SK-N-SH treated with all-trans-retinoic acid at 6 μM for 48 hours (cell line): ENCODE data around the gene ARHGAP18.

Experiments used
- ATAC-seq: fragments of 200-7000 bp; cut with Tn5 transposase; 3 replicates; pipeline ENCODE4 v1.9.1; 2020; ENCODE audit warnings: mild to moderate bottlenecking, moderate library complexity
- ARNTL ChIP-seq: fragments of 450-650 bp; formaldehyde crosslinking; IDR thresholded peaks from 2 replicates; pipeline ENCODE4 v1.5.0; 2020; ENCODE audit warnings: low read depth, mild to moderate bottlenecking, moderate library complexity, borderline replicate concordance
- BACH2 ChIP-seq: fragments of 250-450 bp; sonication (Bioruptor Pico); IDR thresholded peaks from 2 replicates; pipeline ENCODE4 v1.9.0; 2021; ENCODE audit warnings: mild to moderate bottlenecking, borderline replicate concordance
- CREB5 ChIP-seq: fragments of 250-450 bp; sonication (Bioruptor Pico); IDR thresholded peaks from 2 replicates; pipeline ENCODE4 v1.5.1; 2020; ENCODE audit warnings: low read depth, mild to moderate bottlenecking, moderate library complexity
- CSDC2 ChIP-seq: fragments of 250-450 bp; sonication (Bioruptor Pico); IDR thresholded peaks from 2 replicates; pipeline ENCODE4 v1.5.0; 2020; ENCODE audit warnings: mild to moderate bottlenecking, moderate library complexity
- ESRRG ChIP-seq: fragments of 250-450 bp; sonication (Bioruptor Pico); IDR thresholded peaks from 2 replicates; pipeline ENCODE4 v1.6.1; 2021; ENCODE audit warnings: mild to moderate bottlenecking
- GLIS3 ChIP-seq: fragments of 250-450 bp; sonication (Bioruptor Pico); IDR thresholded peaks from 2 replicates; pipeline ENCODE4 v1.5.0; 2020; ENCODE audit warnings: mild to moderate bottlenecking, moderate library complexity
- ISL1 ChIP-seq: fragments of 250-450 bp; sonication (Bioruptor Pico); IDR thresholded peaks from 2 replicates; pipeline ENCODE4 v2.1.2; 2022; ENCODE audit warnings: mild to moderate bottlenecking, moderate library complexity
- PATZ1 ChIP-seq: fragments of 250-450 bp; sonication (Bioruptor Pico); IDR thresholded peaks from 2 replicates; pipeline ENCODE4 v1.8.0; 2020; ENCODE audit warnings: mild to moderate bottlenecking, moderate library complexity, borderline replicate concordance
- POU6F1 ChIP-seq: fragments of 250-450 bp; sonication (Bioruptor Pico); IDR thresholded peaks from 2 replicates; pipeline ENCODE4 v1.8.0; 2021; ENCODE audit warnings: low read depth, mild to moderate bottlenecking, moderate library complexity, borderline replicate concordance
- PPARA ChIP-seq: fragments of 250-450 bp; sonication (Bioruptor Pico); IDR thresholded peaks from 2 replicates; pipeline ENCODE4 v1.5.0; 2020; ENCODE audit warnings: mild to moderate bottlenecking, borderline replicate concordance
- RARB ChIP-seq: fragments of 250-450 bp; sonication (Bioruptor Pico); IDR thresholded peaks from 2 replicates; pipeline ENCODE4 v1.8.0; 2021; ENCODE audit warnings: mild to moderate bottlenecking, moderate library complexity
- SNAI2 ChIP-seq: fragments of 250-450 bp; sonication (Bioruptor Pico); IDR thresholded peaks from 2 replicates; pipeline ENCODE4 v1.5.0; 2020; ENCODE audit warnings: mild to moderate bottlenecking, moderate library complexity
- TCF4 ChIP-seq: fragments of 250-450 bp; sonication (Bioruptor Pico); IDR thresholded peaks from 2 replicates; pipeline ENCODE4 v1.8.0; 2021; ENCODE audit warnings: mild to moderate bottlenecking, moderate library complexity, borderline replicate concordance
- TOX ChIP-seq: fragments of 250-450 bp; sonication (Bioruptor Pico); IDR thresholded peaks from 2 replicates; pipeline ENCODE4 v1.8.0; 2021; ENCODE audit warnings: mild to moderate bottlenecking, moderate library complexity, borderline replicate concordance
- ZC3H10 ChIP-seq: fragments of 250-450 bp; sonication (Bioruptor Pico); IDR thresholded peaks from 2 replicates; pipeline ENCODE4 v1.5.1; 2021; ENCODE audit warnings: mild to moderate bottlenecking, moderate library complexity
- ZFP3 ChIP-seq: fragments of 250-450 bp; sonication (Bioruptor Pico); IDR thresholded peaks from 2 replicates; pipeline ENCODE4 v1.5.0; 2020; ENCODE audit warnings: mild to moderate bottlenecking, moderate library complexity
- ZFP30 ChIP-seq: fragments of 450-650 bp; formaldehyde crosslinking; IDR thresholded peaks from 2 replicates; pipeline ENCODE4 v1.5.0; 2022; ENCODE audit warnings: mild to moderate bottlenecking, moderate library complexity
- ZNF70 ChIP-seq: fragments of 450-650 bp; formaldehyde crosslinking; IDR thresholded peaks from 2 replicates; pipeline ENCODE4 v1.5.0; 2020; ENCODE audit warnings: mild to moderate bottlenecking, moderate library complexity
- ZNF8 ChIP-seq: fragments of 450-650 bp; formaldehyde crosslinking; IDR thresholded peaks from 2 replicates; pipeline ENCODE4 v1.5.0; 2020; ENCODE audit warnings: mild to moderate bottlenecking, moderate library complexity

Gene ARHGAP18

GRCh38 chr6:129748901-129749748 is 39.1 kb upstream of the ARHGAP18 start:
- TF ChIP-seq TOX (CRISPR knock-in tag) (0 out of 2 replicates have a peak, but pooled peaks have one; percentile 34), ZNF70 (no peak), CSDC2 (no peak)
- peak; percentile 57 for ATAC-seq

GRCh38 chr6:129748212-129748900 is 38.4 kb upstream of the ARHGAP18 start:
- no peak for TF ChIP-seq ZFP3 (CRISPR knock-in tag)
- no peak for TF ChIP-seq RARB (CRISPR knock-in tag)
- TF ChIP-seq SNAI2 (CRISPR knock-in tag): no peak
- TF ChIP-seq PPARA: no peak
- TF ChIP-seq ZNF70: no peak
- TF ChIP-seq POU6F1 (CRISPR knock-in tag): no peak
- no peak for TF ChIP-seq TOX (CRISPR knock-in tag)
- no peak for TF ChIP-seq GLIS3 (CRISPR knock-in tag)
- TF ChIP-seq ZFP30: no peak
- TF ChIP-seq CSDC2: no peak
- no peak for TF ChIP-seq ESRRG (CRISPR knock-in tag)
- peak; percentile 40 for ATAC-seq

GRCh38 chr6:129747588-129748112 is 37.7 kb upstream of the ARHGAP18 start:
- ATAC-seq: no peak
- no peak for TF ChIP-seq ZC3H10 (CRISPR knock-in tag)
- TF ChIP-seq PPARA: no peak
- TF ChIP-seq ZNF8 (CRISPR knock-in tag): no peak
- no peak for TF ChIP-seq TCF4 (CRISPR knock-in tag)
- no peak for TF ChIP-seq SNAI2 (CRISPR knock-in tag)
- TF ChIP-seq ZFP30: no peak

DNA sequence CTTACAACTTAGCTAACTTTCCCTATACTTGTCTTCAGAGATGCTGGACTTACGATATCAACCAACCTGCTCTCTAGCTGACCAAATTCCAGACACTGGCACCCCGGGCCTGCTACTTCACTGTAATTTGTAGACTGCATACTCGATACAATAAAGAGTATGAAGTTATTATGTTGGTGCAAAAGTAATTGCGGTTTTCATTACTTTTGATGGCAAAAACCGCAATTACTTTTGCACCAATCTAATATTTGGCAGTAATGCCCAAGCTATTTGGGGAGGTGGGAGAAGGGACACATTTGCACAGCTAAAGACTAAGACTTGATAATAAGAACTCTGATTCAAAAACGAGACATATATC is 34.9 kb upstream of the ARHGAP18 start:
- TF ChIP-seq TCF4 (CRISPR knock-in tag) (no peak), PPARA (no peak), ESRRG (CRISPR knock-in tag) (no peak), BACH2 (CRISPR knock-in tag) (no peak), ZNF70 (no peak), CREB5 (CRISPR knock-in tag) (no peak), ZFP30 (no peak), SNAI2 (CRISPR knock-in tag) (no peak), PATZ1 (no peak), ZNF8 (CRISPR knock-in tag) (no peak), RARB (CRISPR knock-in tag) (no peak), ARNTL (CRISPR knock-in tag) (no peak), ISL1 (CRISPR knock-in tag) (no peak)
- no peak for ATAC-seq

DNA sequence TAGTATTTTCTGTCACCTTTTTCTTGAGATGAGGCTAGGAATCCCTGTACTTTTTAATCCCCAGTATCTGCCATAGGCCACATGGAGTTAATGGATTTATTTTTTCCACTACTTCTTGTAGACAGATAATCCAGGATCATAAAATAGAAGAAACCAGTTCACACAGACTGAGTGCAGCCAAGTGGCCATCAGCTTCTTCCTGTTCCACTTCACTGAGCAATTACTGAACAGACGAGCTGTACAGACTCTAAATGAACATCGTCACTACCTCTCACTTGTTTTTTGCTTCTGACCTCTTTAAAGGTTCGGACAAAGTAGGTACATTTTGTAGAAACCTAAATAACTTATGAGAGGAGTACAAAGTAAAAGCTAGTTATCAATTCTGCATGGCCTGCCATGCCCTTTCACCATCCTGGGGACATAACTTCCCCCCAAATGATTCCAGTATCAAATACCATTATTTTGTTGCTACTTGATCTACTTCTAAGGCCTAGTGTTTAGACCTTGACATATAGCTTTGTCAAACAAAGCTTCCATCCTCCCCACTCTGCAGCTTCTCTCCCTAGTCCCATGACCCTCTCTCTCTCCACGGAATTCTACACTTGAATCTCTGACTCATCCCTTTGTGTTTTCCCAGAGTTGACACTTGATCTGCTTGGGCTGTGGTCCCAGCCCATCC is 34.4 kb upstream of the ARHGAP18 start:
- peak; percentile 89 for ATAC-seq
- TF ChIP-seq ZNF70 (no peak), TOX (CRISPR knock-in tag) (peak; percentile 48; the same call in 1 of the 2 replicates), GLIS3 (CRISPR knock-in tag) (no peak), ZC3H10 (CRISPR knock-in tag) (0 out of 2 replicates have a peak, but pooled peaks have one; percentile 4)
- TF ChIP-seq, all 23 proteins: peak for 2
